SU-DHL-6 (cell line): ENCODE results near the gene THBS2.

ENCODE experiments used
- CTCF ChIP-seq: fragments of 200-600 bp; sonication (generic); IDR thresholded peaks from one replicate; pipeline ENCODE4 v1.5.1; 2017; ENCODE audit warnings: antibody characterized with exemption, mild to moderate bottlenecking, low read length, moderate library complexity; ENCODE audit not compliant: insufficient read depth, poor library complexity, severe bottlenecking
- EZH2phosphoT487 ChIP-seq: fragments of 200-600 bp; sonication (generic), shearing (Covaris generic); conservative IDR thresholded peaks from 2 replicates; pipeline ENCODE4 v1.6.1; 2018; ENCODE audit warnings: mild to moderate bottlenecking, antibody characterized with exemption, low read length, moderate library complexity, mixed read lengths

- TF ChIP-seq CTCF (no peak), EZH2phosphoT487 (no peak)
These were observed 20.5 kb downstream of the THBS2 start for GRCh38 chr6:169233181-169233580.
